BJ (cell line): ENCODE measurements around the gene ZNF772. TPM values are rescaled to one million over a fixed set of nuclear protein-coding genes. Genes with fewer than 3 reads are reported as not detected.
A peak's percentile ranks its signal among the peaks of the same experiment; 100 is the strongest.

Experiments
- CTCF ChIA-PET: fragments of 350-600 bp; formaldehyde crosslinking; extraction: SDS; loops from one replicate; lab custom pipeline; 2021; ENCODE audit warnings: antibody characterized with exemption, inconsistent platforms; lab: Yijun Ruan, JAX
- POLR2A ChIA-PET: fragments of 300-600 bp; sonication (Branson Sonifier 250); formaldehyde crosslinking; extraction: SDS; loops from one replicate; lab custom pipeline; 2021; ENCODE audit warnings: antibody characterized with exemption; lab: Charles Lee
- DNase-seq: peaks from one replicate; pipeline ENCODE4 v3.0.0-alpha.2; 2011; ENCODE audit warnings: low read depth
- H3K27me3 ChIP-seq: 2 replicates; pipeline ENCODE4 v1.6.0; 2011; ENCODE audit warnings: low read length; ENCODE audit not compliant: control insufficient read depth, insufficient read depth
- H3K36me3 ChIP-seq: 2 replicates; pipeline ENCODE4 v1.5.1; 2011; ENCODE audit warnings: low read length; ENCODE audit not compliant: control insufficient read depth, insufficient read depth
- H3K4me3 ChIP-seq: 2 replicates; pipeline ENCODE4 v1.5.1; 2011; ENCODE audit warnings: low read depth, mild to moderate bottlenecking, control low read depth, low read length
- CTCF ChIP-seq: IDR thresholded peaks from 2 replicates; pipeline ENCODE4 v1.5.1; 2011; ENCODE audit warnings: low read depth, mild to moderate bottlenecking, control low read depth, inconsistent platforms, low read length, moderate library complexity; ENCODE audit not compliant: insufficient read depth
- polyA plus RNA-seq: library from polyadenylated mRNA; depleted of rRNA; stranded (reverse); fragments of >200 nt; gene quantifications from 2 replicates; pipeline ENCODE4 v1.2.3, GENCODE V29; 2011

ZNF772 gene
- polyA plus RNA-seq, 1 experiment = 3.6 TPM

GRCh38 chr19:57438925-57439324 lies 38.4 kb downstream of the ZNF772 start:
- H3K27me3 ChIP-seq = no peaks in the 10 kb centered on the region
- DNase-seq = no peak
- TF ChIP-seq CTCF = no peak
- H3K4me3 ChIP-seq = no peak overlapping the region
- H3K36me3 ChIP-seq = no peaks in the 10 kb centered on the region; the same call in none of the 2 replicates
- POLR2A ChIA-PET = no interaction called here
- CTCF ChIA-PET = no interaction called here

GRCh38 chr19:57437931-57438330 lies 39.4 kb downstream of the ZNF772 start:
- no peak overlapping the region for H3K4me3 ChIP-seq
- no peaks in the 10 kb centered on the region for H3K27me3 ChIP-seq
- TF ChIP-seq CTCF = no peak
- H3K36me3 ChIP-seq = no peaks in the 10 kb centered on the region; the same call in 1 of the 2 replicates
- ChIA-PET POLR2A (no interaction called here), CTCF (no interaction called here)
- no peak for DNase-seq

- H3K27me3 ChIP-seq = no peaks in the 10 kb centered on the region
- CTCF ChIA-PET = interaction anchor here (0.5 to 1.4 kb wide), 2 partner anchors 20 to 79 kb away, joined by 3 to 4 read pairs; no protein-coding TSS in a partner anchor
- DNase-seq = no peak
- H3K36me3 ChIP-seq = no peaks in the 10 kb centered on the region; the same call in 1 of the 2 replicates
- POLR2A ChIA-PET = no interaction called here
- H3K4me3 ChIP-seq = peak overlapping the region; percentile 71
- TF ChIP-seq CTCF = no peak
Observed at GRCh38 chr19:57436417-57436816, 40.9 kb downstream of the ZNF772 start.

- CTCF ChIA-PET = interaction anchor here (1.4 kb wide), 1 partner anchor 21 kb away, joined by 3 read pairs; no protein-coding TSS in a partner anchor
- H3K4me3 ChIP-seq = peak within 1 kb of the TSS; percentile 71
- no peaks in the 10 kb centered on the region; the same call in 1 of the 2 replicates for H3K36me3 ChIP-seq
- TF ChIP-seq CTCF = no peak
- peak; percentile 87 for DNase-seq
- POLR2A ChIA-PET = interaction anchor here (0.8 kb wide), 1 partner anchor 42 kb away, joined by 3 read pairs; no protein-coding TSS in a partner anchor
- H3K27me3 ChIP-seq = no peaks in the 10 kb centered on the region
Observed at GRCh38 chr19:57435062-57435978, 42.0 kb downstream of the ZNF772 start, which contains the start of gene ZNF749. Gene ZNF749 (plus strand): TSS chr19:57435325. CDS start chr19:57435579, 254 bp downstream.
